ENCODE results near the gene CFAP77.

DNA sequence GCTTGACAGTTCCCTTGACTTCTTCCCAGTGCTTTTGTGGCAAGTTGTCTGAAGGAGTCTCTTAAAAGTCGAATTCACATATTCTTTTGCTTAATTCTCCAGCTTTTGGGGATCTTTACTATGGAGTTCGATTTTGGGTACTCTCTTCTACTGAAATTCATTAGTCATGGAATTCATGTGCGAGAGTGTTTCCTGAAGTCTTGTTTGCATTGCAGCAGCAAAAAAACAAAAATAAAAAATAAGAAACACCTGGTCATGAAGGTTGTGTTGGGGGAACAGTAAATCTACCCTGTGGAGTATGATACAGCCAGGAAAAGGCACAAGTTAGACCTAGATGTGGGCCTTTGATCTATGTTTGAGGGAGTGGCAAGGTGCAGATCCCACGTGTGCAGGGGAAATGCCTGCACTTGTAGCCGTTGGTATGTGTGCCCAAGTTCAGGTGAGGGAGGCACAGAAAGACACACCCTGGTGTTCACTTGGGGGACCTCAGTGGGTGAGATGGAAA lies 55.2 kb downstream of the CFAP77 start:
- no peak for TF ChIP-seq SUZ12 (IDR thresholded peaks at IDR 0.05)
- no peak for TF ChIP-seq ELF4 (IDR thresholded peaks at IDR 0.05)
- no peak for TF ChIP-seq NFRKB (IDR thresholded peaks at IDR 0.05)
- no peak for TF ChIP-seq SP1 (IDR thresholded peaks at IDR 0.05)
- TF ChIP-seq FOXK2 (IDR thresholded peaks at IDR 0.05): no peak
- no peak for TF ChIP-seq FOXM1 (IDR thresholded peaks at IDR 0.05; ENCODE audit: borderline replicate concordance)
- no peak for TF ChIP-seq FOXA1 (IDR thresholded peaks at IDR 0.05)

Data from HEK293T (cell line).